Stomach (tissue), 4 donors: ENCODE data around the gene FOXI1.

Source experiments
- CTCF ChIP-seq, 7 experiments: fragments of 450-650 bp in 4 of 7; fragments of 200-600 bp in 3 of 7; sonication (generic) in 3 of 7; IDR thresholded peaks; one replicate each; pipeline ENCODE4 v1.5.1; 2016 to 2019; ENCODE audit warnings: antibody characterized with exemption in 7 of 7, control low read depth in 2 of 7, mild to moderate bottlenecking in 1 of 7
- EP300 ChIP-seq: sonication (generic); formaldehyde crosslinking; IDR thresholded peaks from one replicate; pipeline ENCODE4 v1.6.1; 2017; ENCODE audit warnings: antibody characterized with exemption
- POLR2A ChIP-seq, 4 donors: fragments of 450-650 bp; IDR thresholded peaks; one replicate each; pipeline ENCODE4 v1.6.1; 2016; ENCODE audit warnings: antibody characterized with exemption in 4 of 4, control low read depth in 2 of 4, mild to moderate bottlenecking in 1 of 4, moderate library complexity in 1 of 4
- POLR2AphosphoS5 ChIP-seq, 3 donors: sonication (generic); formaldehyde crosslinking; IDR thresholded peaks; one replicate each; pipeline ENCODE4 v1.6.1; 2016; ENCODE audit warnings: antibody characterized with exemption in 3 of 3

- no peak for TF ChIP-seq CTCF (IDR thresholded peaks at IDR 0.05)
- TF ChIP-seq POLR2A (IDR thresholded peaks at IDR 0.05) = no peak
- no peak for TF ChIP-seq POLR2AphosphoS5 (IDR thresholded peaks at IDR 0.05)
- TF ChIP-seq EP300 = no peak
These were observed 30.8 kb downstream of the FOXI1 start for GRCh38 chr5:170136506-170136905.
